Islet of Langerhans (tissue), 1 donor: ENCODE data around the gene SMAD9.
A peak's percentile ranks its signal among the peaks of the same experiment; 100 is the strongest.
"Not testable (repeated sequence)": the region's sequence is repeated elsewhere in the genome, so short reads cannot be mapped to it uniquely, and the experiment has no call there.

Source experiments
- FAIRE-seq: peaks from one replicate; lab custom pipeline; 2011; peaks lifted over from hg19 to GRCh38; lab: Jason Lieb, UNC

SMAD9 gene

DNA sequence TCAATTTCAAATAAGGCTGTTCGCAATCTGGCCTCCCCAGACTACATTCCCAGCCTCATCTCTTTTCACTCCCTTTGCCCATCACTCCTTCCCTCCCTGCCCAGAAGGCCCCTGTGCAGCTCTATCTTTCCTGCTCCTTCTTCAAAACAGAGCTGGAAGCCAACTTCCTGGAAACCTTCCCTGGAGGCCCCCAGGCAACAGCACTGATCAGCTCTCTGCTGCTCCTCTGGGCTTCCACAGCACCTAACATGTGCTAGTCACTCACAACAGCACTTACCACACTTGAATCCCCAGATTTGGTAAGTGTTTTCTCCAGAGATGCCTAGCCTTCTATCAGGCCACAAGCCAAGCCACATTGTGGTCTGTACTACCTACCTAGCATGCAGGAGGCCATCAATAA lies 9.5 kb downstream of the SMAD9 start:
- no peak for FAIRE-seq

DNA sequence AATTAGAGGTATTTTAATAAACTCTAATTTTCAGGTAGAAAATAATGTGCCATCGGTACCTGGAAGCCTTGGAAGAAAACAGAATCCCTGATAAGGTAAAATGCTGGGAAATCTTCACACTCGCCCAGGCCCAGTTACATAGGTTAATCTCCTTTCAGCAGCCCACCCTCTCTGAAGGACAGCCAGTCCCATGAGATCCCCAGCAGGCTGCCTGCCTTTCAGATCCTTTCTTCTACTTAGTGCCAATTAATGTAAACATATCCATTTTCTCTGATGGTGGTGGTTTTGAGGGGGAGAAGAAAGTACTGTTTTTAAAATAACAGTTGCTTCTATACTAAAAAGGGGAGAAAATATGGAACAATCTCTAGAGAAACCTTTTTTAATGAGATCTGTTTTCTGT lies 12.2 kb downstream of the SMAD9 start:
- no peak for FAIRE-seq

DNA sequence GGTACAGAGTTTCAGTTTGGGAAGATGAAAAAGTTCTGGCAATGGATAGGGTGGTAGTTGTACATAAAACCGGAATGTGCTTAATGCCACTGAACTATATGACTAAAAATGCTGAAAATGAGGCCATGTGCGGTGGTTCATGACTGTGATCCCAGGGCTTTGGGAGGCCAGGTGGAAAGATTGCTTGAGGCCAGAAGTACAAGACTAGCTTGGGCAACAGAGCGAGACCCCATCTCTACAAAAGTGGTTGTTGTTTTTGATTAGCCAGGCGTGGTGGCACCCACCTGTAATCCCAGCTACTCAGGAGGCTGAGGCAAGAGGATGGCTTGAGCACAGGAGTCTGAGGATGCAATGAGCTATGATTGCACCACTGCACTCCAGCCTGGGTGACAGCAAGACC lies 12.8 kb downstream of the SMAD9 start:
- FAIRE-seq: no peak

DNA sequence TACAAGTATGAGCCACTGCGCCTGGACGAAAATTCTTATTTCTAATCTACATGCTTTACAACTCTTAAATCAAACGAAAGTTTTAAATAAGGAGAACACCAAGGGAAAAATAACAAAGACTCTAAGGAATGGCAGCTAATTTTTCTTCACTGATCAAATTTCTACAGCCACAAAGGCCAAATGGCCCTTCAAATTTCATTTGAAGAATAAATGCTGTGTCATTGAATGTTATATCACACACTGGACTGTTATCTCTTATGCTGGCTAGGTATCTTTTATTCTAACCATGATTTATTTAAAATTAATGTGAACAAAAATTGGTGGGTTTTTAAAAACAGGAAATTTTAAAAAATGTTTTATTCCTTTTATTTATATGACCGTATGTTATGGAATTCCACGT lies 14.1 kb downstream of the SMAD9 start:
- FAIRE-seq: peak; percentile 36

DNA sequence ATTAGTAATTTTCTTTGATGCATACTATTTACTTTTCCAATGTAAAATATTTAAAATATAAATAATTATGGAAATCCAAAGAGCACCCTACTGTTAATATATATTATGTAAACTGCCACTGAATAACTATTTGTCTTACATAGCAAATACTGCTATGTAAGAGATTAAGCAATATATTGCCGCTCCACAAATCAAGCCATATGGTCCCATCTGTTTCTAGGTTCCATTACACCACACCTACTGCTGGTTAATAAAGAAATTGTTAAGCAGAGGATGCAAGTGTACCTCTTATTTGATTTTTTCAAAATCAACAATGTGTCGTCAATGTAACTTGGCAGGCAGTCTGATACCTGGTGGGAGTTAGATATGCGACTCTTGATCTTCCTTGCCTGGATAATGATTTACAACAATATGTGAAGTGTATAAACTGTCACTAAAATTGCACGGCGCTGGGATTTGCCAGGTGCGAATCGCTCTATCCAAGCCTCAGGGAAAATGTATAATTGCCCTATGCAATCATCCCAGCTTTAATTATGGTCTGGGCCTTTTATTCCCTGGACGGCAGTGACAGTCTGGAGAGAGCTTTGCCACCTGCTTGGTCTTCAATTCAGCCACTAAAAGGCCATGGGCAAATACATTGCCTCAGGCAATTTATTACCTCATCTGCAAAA lies 16.0 kb downstream of the SMAD9 start:
- peak; percentile 99 for FAIRE-seq

DNA sequence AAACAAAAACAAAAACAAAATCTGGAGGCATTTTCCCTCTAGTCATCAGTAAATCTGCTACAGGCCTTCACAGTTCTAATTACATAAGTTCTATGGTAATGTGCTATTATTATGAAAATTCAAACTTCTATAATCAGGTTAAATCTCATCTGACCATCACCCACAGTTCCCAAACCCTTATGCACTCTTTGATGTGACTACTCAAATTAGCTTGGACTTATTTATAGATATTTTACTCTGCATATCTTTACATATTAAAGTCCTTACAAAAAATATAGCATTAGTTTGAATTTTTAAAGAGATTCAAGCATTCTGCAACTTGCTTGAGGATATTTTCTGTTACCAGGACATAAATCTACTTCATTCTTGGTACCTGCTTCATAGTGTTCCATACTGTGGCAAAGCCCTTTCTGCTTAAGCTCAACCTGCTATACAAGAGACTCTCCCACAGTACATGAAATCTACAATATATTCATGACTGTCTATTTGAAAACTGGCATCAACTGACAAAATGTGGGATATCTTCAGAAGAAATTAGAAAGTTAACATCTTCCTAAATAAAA lies 22.9 kb downstream of the SMAD9 start:
- FAIRE-seq: no peak

DNA sequence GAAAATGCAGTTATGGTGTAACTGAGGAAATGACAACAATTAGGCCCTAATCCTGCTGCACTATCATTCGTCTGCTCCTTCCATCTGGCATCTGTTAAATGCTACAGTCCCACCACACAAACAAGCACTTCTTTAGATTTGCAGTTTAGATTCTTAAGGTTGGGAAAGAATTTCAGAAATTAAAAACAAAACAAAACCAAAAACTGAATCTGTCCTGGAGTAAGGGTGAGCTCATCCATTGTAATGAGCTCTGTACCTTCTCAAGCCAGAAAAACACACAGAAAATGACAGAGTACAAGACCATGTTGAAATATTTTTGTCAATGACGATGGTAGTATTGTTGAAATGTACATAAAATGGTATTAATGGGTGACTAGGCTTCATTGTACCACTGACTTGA lies 28.3 kb downstream of the SMAD9 start:
- FAIRE-seq: no peak

DNA sequence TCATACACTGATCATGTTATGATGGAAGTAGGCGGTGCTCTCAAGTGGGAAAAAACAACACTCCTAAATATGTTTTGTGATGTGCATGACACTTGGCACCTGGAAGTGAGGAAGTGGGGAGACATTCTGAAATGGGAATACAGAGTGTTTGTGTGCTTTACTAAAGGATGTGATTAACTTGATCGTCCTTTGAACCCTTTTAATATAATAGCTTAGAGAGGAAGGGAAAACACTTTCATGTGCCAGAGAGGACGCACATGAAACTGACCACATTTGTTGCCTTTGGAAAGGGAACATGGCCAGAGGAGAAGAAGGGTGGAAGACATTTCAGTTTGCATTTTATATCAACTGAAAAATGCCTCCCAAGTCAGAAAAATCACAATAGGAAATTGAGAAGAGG lies 31.4 kb downstream of the SMAD9 start:
- no peak for FAIRE-seq

DNA sequence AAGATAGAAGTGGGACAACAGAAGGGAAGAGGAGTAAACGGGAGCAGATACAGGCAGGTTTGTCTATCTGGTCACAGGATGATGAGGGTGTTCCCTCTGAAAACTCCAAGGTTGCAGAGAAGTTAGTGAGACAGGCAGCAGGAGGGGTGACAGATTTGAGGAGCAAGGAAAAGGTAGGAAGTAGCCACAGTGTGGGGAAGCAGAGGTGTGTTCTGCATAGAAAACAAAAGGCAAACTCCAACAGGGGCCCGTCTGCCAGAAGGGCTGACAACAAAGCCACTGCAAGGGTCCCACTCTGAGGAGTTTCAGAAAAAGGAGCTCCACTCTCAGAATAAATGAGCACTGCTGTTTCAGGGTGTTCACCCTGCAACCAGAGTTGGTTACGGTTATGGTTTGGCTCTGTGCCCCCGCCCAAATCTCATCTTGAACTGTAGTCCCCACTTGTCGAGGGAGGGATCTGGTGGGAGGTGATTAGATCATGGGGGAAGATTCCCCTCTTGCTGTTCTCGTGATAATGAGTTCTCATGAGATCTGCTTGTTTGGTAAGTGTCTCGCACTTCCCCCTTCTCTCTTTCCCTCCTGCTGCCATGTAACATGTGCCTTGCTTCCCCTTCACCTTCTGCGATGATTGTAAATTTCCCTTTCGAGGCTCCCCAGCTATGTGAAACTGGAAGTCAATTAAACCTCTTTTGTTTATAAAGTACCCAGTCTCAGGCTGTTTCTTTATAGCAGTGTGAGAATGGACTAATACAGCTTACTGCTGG lies 32.1 kb downstream of the SMAD9 start:
- FAIRE-seq: no peak

DNA sequence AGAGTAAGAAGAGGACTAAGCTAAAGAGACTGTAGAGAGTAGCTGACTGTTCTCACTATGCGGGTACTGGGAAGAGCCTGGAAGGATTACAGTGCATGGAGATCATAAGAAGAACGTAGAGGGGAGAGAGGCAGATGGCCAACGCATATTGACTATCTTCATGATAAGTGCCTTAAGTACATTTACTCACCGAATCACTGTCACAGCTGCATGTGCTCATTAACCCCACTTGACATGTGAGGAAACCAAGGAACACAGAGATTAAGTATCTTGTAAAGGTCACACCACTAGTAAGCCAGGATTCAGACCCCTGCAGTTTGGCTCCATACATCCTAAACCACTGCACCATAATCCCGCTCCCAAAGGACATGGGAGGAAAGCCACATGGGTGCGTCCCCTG lies 34.1 kb downstream of the SMAD9 start:
- FAIRE-seq: no peak

DNA sequence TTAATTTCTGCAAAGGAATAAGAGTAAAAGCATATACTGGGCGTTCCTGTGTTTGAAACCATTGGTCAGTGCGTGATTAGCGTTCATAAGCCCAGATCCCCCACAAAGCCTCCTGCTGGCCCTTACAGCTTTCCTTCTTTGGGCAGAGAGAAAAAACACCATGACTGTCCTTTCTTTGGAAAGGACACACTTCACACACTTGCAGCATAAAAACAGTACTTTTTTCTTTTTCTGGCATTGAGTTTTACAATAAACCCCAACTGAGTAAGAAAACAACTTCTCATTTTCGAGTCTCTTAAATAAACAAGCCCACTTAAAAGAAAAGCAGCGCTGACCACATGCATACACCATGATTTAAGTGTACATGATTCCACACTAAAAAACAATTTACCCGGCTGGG lies 35.8 kb downstream of the SMAD9 start:
- FAIRE-seq: no peak

DNA sequence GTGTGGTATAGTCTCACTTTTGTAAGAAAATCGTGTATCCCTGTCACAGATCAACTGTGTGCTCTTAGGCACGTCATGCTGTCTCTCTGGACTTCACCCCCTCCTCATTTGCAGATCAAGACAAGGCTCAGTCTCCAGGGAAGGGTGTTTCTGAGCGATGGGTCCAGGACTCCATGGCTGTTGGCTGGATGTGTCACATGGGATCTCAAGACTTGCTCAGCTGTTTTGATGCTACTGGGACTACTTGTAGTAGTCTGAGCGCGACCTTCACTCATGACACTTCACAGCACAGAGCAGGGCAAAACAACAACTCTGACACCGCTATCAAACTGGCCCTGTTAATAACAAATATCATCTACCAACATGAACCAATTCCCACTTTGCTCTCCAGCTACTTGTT lies 36.2 kb downstream of the SMAD9 start:
- no peak for FAIRE-seq

DNA sequence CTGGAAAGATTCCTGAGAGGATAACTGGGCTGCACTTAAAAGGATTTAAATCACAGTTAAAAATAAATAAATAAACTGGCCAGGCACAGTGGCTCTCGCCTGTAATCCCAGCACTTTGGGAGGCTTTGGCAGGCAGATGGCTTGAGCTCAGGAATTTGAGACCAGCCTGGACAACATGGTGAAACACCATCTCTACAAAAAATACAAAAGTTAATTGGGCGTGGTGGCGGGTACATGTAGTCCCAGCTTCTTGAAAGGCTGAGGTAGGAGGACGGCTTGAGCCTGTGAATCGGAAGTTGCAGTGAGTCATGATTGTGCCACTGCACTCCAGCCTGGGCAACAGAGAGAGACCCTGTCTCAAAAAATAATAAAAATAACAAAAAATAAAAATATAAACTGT lies 36.6 kb downstream of the SMAD9 start:
- not testable (repeated sequence) for FAIRE-seq

DNA sequence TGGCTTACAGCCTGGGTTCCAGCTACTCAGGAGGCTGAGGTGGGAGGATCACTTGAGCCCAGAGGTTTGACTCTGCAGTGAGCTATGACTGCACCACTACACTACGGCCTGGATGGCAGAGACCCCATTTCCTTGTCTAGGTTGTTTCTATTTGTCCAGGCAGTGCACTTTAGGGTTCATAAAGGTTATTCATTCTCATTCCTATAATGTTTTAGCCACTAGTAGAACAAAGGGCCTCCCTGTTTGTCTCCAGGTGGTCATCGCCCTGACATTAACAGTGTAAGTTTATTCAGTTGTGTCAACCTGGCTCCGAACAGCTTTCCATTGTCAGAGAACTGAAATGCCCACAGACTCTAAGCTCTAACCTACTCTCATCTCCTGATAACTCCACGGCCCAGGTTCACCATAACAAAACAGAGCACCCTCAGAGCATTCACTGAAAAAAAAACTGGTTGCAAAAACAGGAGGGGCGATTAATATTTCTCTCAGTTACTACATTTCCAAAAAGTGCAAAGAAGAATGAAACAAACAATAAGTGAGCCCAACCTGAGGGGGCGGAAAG lies 37.1 kb downstream of the SMAD9 start:
- FAIRE-seq: no peak

DNA sequence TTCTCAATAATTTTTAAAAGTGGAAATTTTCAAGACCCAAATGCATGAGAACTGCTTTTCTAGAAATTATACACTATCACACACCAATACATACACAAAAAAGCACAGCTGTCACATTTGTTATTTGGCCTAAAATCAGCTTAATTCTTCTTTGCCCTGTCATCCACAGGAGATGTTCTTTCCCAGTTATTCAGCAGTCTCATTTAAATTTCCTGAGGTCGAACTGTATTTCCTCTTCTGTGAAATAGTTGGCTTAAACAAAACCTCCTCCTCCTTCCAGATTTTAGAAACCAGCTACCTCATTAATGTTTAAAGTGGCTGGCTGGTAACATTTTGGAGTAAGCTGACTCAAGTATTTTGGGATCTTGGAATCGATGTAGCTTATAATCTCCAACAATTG lies 39.1 kb downstream of the SMAD9 start:
- FAIRE-seq: no peak

DNA sequence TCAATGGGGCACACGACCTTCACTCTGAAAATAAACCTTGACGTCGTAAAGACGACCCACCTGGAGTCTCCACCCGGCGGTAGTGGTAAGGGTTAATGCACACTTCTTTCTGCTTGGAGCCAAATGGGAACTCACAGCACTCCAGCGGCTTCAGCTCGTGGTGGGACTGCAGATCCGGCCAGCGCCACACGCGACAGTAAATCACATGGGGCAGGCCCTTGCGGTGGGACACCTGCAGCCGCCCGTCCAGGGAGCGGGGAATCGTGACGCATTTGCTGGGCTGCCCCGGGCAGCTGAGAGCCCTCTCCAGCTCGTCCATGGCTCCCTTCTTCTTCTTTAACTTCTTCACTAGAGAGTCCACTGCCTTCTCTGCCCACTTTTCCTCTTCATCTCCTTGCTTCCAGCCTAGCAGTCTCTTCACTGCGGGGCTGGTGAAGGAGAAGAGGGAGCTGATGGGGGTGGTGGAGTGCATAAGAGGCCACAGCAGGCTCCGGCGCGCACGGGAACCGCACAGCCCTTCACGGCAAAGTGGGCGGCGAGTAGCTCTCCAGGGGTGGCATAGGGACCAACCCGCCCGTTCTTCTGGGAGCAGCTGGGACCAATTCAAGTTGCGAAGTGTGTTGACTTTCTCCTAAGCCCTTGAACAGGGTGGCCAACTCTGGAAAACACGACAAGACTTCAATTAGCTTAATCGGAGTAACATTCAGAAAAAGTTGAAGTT lies 40.7 kb downstream of the SMAD9 start:
- FAIRE-seq: no peak

DNA sequence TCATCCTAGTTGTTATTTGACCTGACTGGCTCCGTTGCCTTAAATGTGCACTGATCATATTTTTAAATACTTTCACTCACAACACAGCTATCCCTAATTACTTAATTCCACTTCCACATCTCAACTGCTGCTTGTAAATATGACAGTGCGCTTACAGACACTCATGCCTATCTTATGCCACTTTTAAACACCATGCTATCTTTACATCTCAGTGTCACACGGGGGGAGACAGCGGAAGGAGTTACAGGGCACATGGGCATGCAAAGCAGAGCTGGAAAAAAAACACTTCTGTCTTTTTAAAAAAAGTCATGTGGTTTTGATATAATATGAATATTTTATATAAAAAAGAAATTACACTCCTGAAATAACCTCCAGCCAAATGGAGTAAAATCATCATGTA lies 44.1 kb downstream of the SMAD9 start:
- no peak for FAIRE-seq

DNA sequence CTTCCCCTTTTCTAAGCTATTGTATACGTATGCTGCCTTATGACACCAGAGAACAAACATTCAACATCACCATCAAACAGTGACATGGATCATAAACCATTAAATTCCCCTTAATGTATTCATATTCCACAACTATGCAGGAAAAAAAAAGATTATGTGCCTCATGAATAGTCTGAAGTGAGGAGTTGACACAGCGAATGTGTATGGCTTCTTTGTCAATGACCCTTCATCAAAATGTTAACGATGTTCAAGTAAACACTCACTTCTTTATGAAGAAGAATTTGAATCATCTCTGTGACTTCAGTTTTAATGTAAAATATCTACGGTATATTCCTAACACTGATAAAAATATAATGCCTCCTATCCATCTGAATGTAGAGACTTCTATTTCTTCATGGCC lies 44.6 kb downstream of the SMAD9 start:
- no peak for FAIRE-seq

DNA sequence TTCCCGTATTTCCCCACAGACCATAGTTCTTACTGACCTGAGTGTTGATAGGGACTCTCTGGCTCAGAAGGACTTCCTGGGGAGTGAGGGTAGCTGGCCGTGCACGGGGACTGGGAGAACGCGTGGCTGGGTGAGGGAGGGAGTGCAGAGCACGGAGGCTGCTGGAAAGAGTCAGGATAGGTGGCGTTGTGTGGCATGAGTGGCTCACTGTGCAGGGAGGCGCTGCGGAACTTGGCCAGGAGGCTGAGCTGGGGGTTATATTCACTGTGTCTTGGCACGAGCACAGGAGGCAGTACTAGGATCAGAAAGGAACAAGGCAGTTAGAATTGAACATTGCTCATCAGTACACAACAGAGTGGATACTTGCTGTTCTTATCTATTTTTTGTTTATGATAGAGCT lies 47.4 kb downstream of the SMAD9 start:
- FAIRE-seq: no peak

DNA sequence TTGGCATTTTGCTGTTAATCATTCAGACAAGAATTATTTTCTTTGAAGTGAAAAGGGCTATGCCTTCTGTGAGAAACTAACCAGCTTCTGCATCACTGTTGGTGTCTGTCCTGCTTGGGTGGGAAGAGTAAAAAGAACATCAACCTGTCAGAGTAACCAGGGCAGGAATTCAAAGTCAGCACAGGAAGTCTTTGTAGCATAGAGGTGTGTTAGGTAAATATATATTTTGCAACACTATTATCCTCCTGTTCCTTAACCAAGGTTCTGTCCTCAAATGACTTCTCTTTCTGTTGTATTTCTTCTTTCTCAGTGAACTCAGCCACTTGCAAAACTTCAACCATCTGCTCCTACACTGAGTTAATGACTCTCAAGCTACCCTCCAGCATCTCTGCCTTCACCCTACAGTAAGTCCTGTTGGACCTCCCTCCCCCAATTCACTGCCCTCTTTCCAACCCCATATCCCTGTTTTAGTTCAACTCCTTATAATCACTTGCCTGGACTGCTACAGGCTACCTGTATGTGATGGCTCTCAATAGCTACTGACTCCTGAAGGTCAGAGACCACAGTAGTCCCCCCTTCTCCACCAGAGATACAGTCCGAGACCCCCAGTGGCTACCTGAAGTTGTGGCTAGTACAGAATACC lies 49.9 kb downstream of the SMAD9 start:
- FAIRE-seq: no peak

DNA sequence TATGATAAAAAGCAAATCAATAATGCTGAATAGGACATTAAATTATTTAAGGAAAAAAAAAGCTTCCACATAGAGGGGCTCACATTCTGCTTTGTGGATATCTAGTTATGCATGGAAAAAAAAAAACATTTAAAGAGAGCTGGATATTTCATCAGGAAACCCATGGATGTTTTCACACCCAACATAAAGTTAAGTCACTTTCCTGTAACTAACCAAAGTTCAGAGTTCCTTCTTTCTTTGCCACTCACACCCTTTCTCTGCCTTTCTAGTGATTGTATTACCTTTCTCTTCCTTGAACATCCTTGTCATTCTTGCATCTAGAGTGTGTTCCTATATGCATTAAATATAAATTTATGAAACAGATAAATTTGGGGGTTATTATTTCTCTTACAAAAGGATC lies 53.8 kb downstream of the SMAD9 start:
- FAIRE-seq: no peak

DNA sequence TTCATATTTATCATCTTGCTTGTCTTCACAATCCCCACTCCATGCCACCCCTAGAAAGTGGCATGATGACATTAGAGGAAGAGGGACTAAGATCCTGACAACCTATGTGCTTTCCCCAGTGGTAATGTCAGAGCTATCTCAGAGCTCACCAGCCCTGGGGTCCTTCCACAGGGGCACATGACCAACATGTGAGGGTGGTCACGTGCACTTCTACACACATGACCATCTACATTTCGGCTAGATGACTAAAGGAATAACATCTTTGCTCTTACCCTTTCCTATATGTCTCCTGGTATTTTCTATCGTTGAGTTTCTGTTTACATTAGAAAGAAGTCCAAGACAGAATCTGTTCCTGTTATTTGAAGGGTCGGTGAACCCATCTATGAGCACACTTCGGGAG lies 54.8 kb downstream of the SMAD9 start:
- FAIRE-seq: no peak
